Measurements from ENCODE around the gene HYKK. TPM values are rescaled to one million over a fixed set of nuclear protein-coding genes. Genes with fewer than 3 reads are reported as not detected.
A peak's percentile ranks its signal among the peaks of the same experiment; 100 is the strongest.

Gene HYKK
- 4.1 and 5.1 TPM in 2 replicates for total RNA-seq

- Histone ChIP-seq H4K20me1 (ENCODE audit: insufficient read depth, low read length) (no peaks in the 10 kb centered on the region), H3K4me2 (ENCODE audit: insufficient read depth, low read length) (peak within 1 kb of the TSS; percentile 89), H2AFZ (ENCODE audit: low read length) (peak within 1 kb of the TSS; percentile 94), H3K4me3 (ENCODE audit: insufficient read depth, low read length) (peak within 1 kb of the TSS; percentile 86), H3K4me1 (ENCODE audit: insufficient read depth, low read length) (peaks cover 11% of the 10 kb centered on the region), H3K27ac (ENCODE audit: low read depth, low read length) (peak within 1 kb of the TSS; percentile 54), H3K79me2 (ENCODE audit: insufficient read depth, low read length) (no peaks in the 10 kb centered on the region), H3K27me3 (ENCODE audit: insufficient read depth, low read length) (no peaks in the 10 kb centered on the region), H3K36me3 (ENCODE audit: insufficient read depth, low read length) (no peaks in the 10 kb centered on the region), H3K9me3 (ENCODE audit: low read depth, low read length) (no peaks in the 10 kb centered on the region)
- peak; percentile 99 for DNase-seq (ENCODE audit: insufficient read length, low spot score, missing footprints)
- no peak for TF ChIP-seq CTCF (IDR thresholded peaks at IDR 0.05; ENCODE audit: extremely low read depth, low read depth, low read length)
Measured at GRCh38 chr15:78506971-78507830, at the start of gene HYKK. Gene HYKK (plus strand): TSS chr15:78507577. CDS start chr15:78513089, 5,512 bp downstream.

- H3K4me2 ChIP-seq (ENCODE audit: insufficient read depth, low read length): no peak overlapping the region
- H3K4me1 ChIP-seq (ENCODE audit: insufficient read depth, low read length): peaks cover 11% of the 10 kb centered on the region
- peaks cover 57% of the 10 kb centered on the region for H4K20me1 ChIP-seq (ENCODE audit: insufficient read depth, low read length)
- peaks cover 27% of the 10 kb centered on the region for H3K36me3 ChIP-seq (ENCODE audit: insufficient read depth, low read length)
- no peak for TF ChIP-seq CTCF (IDR thresholded peaks at IDR 0.05; ENCODE audit: extremely low read depth, low read depth, low read length)
- no peak overlapping the region for H3K4me3 ChIP-seq (ENCODE audit: insufficient read depth, low read length)
- H3K9me3 ChIP-seq (ENCODE audit: low read depth, low read length): no peaks in the 10 kb centered on the region
- peaks cover 88% of the 10 kb centered on the region for H3K79me2 ChIP-seq (ENCODE audit: insufficient read depth, low read length)
- no peaks in the 10 kb centered on the region for H3K27me3 ChIP-seq (ENCODE audit: insufficient read depth, low read length)
- H2AFZ ChIP-seq (ENCODE audit: low read length): no peak overlapping the region
- DNase-seq (ENCODE audit: insufficient read length, low spot score, missing footprints): no peak
- no peak overlapping the region for H3K27ac ChIP-seq (ENCODE audit: low read depth, low read length)
Measured at GRCh38 chr15:78460737-78461136, 46.6 kb upstream of the HYKK start.

- H3K4me2 ChIP-seq (ENCODE audit: insufficient read depth, low read length): no peak overlapping the region
- no peak overlapping the region for H3K4me3 ChIP-seq (ENCODE audit: insufficient read depth, low read length)
- peak overlapping the region; percentile 6 for H3K27ac ChIP-seq (ENCODE audit: low read depth, low read length)
- no peak overlapping the region for H2AFZ ChIP-seq (ENCODE audit: low read length)
- peaks cover 33% of the 10 kb centered on the region for H3K36me3 ChIP-seq (ENCODE audit: insufficient read depth, low read length)
- peaks cover 51% of the 10 kb centered on the region for H4K20me1 ChIP-seq (ENCODE audit: insufficient read depth, low read length)
- H3K27me3 ChIP-seq (ENCODE audit: insufficient read depth, low read length): no peaks in the 10 kb centered on the region
- no peaks in the 10 kb centered on the region for H3K9me3 ChIP-seq (ENCODE audit: low read depth, low read length)
- peaks cover 6% of the 10 kb centered on the region for H3K4me1 ChIP-seq (ENCODE audit: insufficient read depth, low read length)
- no peak for DNase-seq (ENCODE audit: insufficient read length, low spot score, missing footprints)
- TF ChIP-seq CTCF (IDR thresholded peaks at IDR 0.05; ENCODE audit: extremely low read depth, low read depth, low read length): no peak
- peaks cover 85% of the 10 kb centered on the region for H3K79me2 ChIP-seq (ENCODE audit: insufficient read depth, low read length)
Measured at GRCh38 chr15:78461171-78461888, 46.0 kb upstream of the HYKK start.

GRCh38 chr15:78469031-78469430 lies 38.3 kb upstream of the HYKK start:
- Histone ChIP-seq H4K20me1 (ENCODE audit: insufficient read depth, low read length) (no peaks in the 10 kb centered on the region), H3K9me3 (ENCODE audit: low read depth, low read length) (no peaks in the 10 kb centered on the region), H3K4me2 (ENCODE audit: insufficient read depth, low read length) (no peak overlapping the region), H3K79me2 (ENCODE audit: insufficient read depth, low read length) (peaks cover 20% of the 10 kb centered on the region), H3K36me3 (ENCODE audit: insufficient read depth, low read length) (peaks cover 75% of the 10 kb centered on the region), H3K4me1 (ENCODE audit: insufficient read depth, low read length) (no peaks in the 10 kb centered on the region), H2AFZ (ENCODE audit: low read length) (no peak overlapping the region), H3K27ac (ENCODE audit: low read depth, low read length) (no peak overlapping the region), H3K27me3 (ENCODE audit: insufficient read depth, low read length) (no peaks in the 10 kb centered on the region), H3K4me3 (ENCODE audit: insufficient read depth, low read length) (no peak overlapping the region)
- no peak for TF ChIP-seq CTCF (IDR thresholded peaks at IDR 0.05; ENCODE audit: extremely low read depth, low read depth, low read length)
- DNase-seq (ENCODE audit: insufficient read length, low spot score, missing footprints): no peak

All from osteoblast (primary cell).